ENCODE data around the gene SEMA3F. TPM values are rescaled to one million over a fixed set of nuclear protein-coding genes. Genes with fewer than 3 reads are reported as not detected.

Gene SEMA3F
- total and polyA plus RNA-seq, 2 experiments from 2014 or later, result 2.3 to 67.6 TPM

DNA sequence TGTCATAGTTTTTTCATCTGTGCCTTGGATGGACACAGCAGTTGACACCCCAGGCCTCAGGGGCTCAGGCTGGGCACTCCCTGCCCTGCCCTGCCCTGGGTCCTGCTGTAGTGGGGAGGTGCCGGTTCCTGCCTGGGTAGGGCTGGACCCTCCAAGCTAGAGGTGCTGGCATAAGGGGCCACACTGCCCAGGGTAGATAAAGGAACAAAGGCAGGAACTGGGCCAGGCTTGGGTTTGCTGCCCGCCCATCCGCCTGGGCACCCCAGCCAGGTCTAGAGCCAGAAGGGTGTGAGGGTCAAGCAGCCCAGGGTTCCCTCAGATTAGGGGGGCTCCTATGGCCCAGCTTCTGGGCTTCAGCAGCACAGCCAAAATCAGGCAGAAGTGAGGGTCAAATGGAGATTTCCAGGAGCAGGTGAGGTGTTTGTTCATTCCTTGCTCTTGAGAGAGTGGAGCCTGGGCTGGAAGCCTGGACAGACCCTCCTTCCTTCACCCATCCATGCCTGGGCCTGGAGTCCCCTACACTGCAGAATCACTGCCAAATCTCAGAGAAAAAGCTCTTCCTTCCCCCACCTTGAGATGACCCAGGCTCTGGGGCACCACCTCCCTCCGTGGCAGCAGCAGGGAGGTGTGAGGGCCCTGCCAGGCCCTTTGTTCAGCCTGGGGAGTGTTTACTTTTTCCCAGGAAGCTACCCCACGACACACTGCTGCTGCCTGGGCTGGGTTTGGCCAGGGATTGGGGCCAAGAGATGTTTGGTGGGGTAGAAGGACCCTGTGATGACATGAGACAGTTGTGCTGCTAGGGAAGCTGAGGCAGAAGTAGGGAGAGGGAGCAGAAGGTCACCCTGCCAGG lies 7.1 kb downstream of the SEMA3F start:
- Histone ChIP-seq H3K4me3 (no peak overlapping the region), H2AFZ (no peak overlapping the region), H3K36me3 (ENCODE audit: insufficient read depth) (peaks cover 12% of the 10 kb centered on the region; the same call in 1 of the 2 replicates), H3K4me1 (ENCODE audit: insufficient read depth) (peaks cover 45% of the 10 kb centered on the region), H3K4me2 (no peak overlapping the region), H3F3A (replicated peaks; ENCODE audit: low read depth) (0 out of 2 replicates have a peak, but pooled peaks cover 2% of the 10 kb centered on the region), H3K79me2 (replicated peaks; ENCODE audit: insufficient read depth) (peaks cover 38% of the 10 kb centered on the region), H3K27ac (ENCODE audit: low read depth) (no peak overlapping the region), H3K9me2 (ENCODE audit: insufficient read depth) (no peaks in the 10 kb centered on the region), H4K20me1 (replicated peaks; ENCODE audit: insufficient read depth) (peaks cover 10% of the 10 kb centered on the region; the same call in 1 of the 2 replicates), H3K27me3 (ENCODE audit: insufficient read depth) (no peaks in the 10 kb centered on the region)
- Mint-ChIP-seq H3K27ac (no peak overlapping the region), H3K4me3 (no peak overlapping the region), H3K27me3 (ENCODE audit: insufficient read depth, low read depth, poor library complexity) (peaks cover 8% of the 10 kb centered on the region), H3K4me1 (peaks cover 59% of the 10 kb centered on the region), H3K36me3 (ENCODE audit: low read depth) (peaks cover 29% of the 10 kb centered on the region; the same call in 2 of the 3 replicates), H3K9me3 (no peaks in the 10 kb centered on the region)
- ATAC-seq (no peak), DNase-seq (ENCODE audit: low spot score) (no peak)
- TF ChIP-seq EZH2 (IDR thresholded peaks at IDR 0.05; ENCODE audit: low read depth, unreplicated experiment) (no peak), NANOG (IDR thresholded peaks at IDR 0.05; ENCODE audit: borderline replicate concordance) (no peak), ZNF331 (CRISPR knock-in tag; IDR thresholded peaks at IDR 0.05; ENCODE audit: low read depth) (no peak), ZNF114 (CRISPR knock-in tag; IDR thresholded peaks at IDR 0.05) (no peak), POLR2AphosphoS5 (IDR thresholded peaks at IDR 0.05; ENCODE audit: low read depth) (no peak), STAT1 (IDR thresholded peaks at IDR 0.05; ENCODE audit: unreplicated experiment) (no peak), JUNB (IDR thresholded peaks at IDR 0.05; ENCODE audit: unreplicated experiment) (no peak), CREB1 (CRISPR knock-in tag; IDR thresholded peaks at IDR 0.05; ENCODE audit: low read depth) (no peak), EZH2phosphoT487 (IDR thresholded peaks at IDR 0.05; ENCODE audit: unreplicated experiment) (no peak)
- TF ChIP-seq, protein P1, sequence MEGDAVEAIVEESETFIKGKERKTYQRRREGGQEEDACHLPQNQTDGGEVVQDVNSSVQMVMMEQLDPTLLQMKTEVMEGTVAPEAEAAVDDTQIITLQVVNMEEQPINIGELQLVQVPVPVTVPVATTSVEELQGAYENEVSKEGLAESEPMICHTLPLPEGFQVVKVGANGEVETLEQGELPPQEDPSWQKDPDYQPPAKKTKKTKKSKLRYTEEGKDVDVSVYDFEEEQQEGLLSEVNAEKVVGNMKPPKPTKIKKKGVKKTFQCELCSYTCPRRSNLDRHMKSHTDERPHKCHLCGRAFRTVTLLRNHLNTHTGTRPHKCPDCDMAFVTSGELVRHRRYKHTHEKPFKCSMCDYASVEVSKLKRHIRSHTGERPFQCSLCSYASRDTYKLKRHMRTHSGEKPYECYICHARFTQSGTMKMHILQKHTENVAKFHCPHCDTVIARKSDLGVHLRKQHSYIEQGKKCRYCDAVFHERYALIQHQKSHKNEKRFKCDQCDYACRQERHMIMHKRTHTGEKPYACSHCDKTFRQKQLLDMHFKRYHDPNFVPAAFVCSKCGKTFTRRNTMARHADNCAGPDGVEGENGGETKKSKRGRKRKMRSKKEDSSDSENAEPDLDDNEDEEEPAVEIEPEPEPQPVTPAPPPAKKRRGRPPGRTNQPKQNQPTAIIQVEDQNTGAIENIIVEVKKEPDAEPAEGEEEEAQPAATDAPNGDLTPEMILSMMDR (conservative IDR thresholded peaks at IDR 0.05; ENCODE audit: low read depth in 2 of 2), result no peak
- TF ChIP-seq, protein P2, sequence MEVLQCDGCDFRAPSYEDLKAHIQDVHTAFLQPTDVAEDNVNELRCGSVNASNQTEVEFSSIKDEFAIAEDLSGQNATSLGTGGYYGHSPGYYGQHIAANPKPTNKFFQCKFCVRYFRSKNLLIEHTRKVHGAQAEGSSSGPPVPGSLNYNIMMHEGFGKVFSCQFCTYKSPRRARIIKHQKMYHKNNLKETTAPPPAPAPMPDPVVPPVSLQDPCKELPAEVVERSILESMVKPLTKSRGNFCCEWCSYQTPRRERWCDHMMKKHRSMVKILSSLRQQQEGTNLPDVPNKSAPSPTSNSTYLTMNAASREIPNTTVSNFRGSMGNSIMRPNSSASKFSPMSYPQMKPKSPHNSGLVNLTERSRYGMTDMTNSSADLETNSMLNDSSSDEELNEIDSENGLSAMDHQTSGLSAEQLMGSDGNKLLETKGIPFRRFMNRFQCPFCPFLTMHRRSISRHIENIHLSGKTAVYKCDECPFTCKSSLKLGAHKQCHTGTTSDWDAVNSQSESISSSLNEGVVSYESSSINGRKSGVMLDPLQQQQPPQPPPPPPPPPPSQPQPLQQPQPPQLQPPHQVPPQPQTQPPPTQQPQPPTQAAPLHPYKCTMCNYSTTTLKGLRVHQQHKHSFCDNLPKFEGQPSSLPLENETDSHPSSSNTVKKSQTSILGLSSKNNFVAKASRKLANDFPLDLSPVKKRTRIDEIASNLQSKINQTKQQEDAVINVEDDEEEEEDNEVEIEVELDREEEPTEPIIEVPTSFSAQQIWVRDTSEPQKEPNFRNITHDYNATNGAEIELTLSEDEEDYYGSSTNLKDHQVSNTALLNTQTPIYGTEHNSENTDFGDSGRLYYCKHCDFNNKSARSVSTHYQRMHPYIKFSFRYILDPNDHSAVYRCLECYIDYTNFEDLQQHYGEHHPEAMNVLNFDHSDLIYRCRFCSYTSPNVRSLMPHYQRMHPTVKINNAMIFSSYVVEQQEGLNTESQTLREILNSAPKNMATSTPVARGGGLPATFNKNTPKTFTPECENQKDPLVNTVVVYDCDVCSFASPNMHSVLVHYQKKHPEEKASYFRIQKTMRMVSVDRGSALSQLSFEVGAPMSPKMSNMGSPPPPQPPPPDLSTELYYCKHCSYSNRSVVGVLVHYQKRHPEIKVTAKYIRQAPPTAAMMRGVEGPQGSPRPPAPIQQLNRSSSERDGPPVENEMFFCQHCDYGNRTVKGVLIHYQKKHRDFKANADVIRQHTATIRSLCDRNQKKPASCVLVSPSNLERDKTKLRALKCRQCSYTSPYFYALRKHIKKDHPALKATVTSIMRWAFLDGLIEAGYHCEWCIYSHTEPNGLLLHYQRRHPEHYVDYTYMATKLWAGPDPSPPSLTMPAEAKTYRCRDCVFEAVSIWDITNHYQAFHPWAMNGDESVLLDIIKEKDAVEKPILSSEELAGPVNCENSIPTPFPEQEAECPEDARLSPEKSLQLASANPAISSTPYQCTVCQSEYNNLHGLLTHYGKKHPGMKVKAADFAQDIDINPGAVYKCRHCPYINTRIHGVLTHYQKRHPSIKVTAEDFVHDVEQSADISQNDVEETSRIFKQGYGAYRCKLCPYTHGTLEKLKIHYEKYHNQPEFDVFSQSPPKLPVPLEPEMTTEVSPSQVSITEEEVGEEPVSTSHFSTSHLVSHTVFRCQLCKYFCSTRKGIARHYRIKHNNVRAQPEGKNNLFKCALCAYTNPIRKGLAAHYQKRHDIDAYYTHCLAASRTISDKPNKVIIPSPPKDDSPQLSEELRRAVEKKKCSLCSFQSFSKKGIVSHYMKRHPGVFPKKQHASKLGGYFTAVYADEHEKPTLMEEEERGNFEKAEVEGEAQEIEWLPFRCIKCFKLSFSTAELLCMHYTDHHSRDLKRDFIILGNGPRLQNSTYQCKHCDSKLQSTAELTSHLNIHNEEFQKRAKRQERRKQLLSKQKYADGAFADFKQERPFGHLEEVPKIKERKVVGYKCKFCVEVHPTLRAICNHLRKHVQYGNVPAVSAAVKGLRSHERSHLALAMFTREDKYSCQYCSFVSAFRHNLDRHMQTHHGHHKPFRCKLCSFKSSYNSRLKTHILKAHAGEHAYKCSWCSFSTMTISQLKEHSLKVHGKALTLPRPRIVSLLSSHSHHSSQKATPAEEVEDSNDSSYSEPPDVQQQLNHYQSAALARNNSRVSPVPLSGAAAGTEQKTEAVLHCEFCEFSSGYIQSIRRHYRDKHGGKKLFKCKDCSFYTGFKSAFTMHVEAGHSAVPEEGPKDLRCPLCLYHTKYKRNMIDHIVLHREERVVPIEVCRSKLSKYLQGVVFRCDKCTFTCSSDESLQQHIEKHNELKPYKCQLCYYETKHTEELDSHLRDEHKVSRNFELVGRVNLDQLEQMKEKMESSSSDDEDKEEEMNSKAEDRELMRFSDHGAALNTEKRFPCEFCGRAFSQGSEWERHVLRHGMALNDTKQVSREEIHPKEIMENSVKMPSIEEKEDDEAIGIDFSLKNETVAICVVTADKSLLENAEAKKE (CRISPR knock-in tag; IDR thresholded peaks at IDR 0.05), result no peak
- TF ChIP-seq, protein P3, sequence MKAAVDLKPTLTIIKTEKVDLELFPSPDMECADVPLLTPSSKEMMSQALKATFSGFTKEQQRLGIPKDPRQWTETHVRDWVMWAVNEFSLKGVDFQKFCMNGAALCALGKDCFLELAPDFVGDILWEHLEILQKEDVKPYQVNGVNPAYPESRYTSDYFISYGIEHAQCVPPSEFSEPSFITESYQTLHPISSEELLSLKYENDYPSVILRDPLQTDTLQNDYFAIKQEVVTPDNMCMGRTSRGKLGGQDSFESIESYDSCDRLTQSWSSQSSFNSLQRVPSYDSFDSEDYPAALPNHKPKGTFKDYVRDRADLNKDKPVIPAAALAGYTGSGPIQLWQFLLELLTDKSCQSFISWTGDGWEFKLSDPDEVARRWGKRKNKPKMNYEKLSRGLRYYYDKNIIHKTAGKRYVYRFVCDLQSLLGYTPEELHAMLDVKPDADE (IDR thresholded peaks at IDR 0.05), result no peak
- TF ChIP-seq, protein P4, sequence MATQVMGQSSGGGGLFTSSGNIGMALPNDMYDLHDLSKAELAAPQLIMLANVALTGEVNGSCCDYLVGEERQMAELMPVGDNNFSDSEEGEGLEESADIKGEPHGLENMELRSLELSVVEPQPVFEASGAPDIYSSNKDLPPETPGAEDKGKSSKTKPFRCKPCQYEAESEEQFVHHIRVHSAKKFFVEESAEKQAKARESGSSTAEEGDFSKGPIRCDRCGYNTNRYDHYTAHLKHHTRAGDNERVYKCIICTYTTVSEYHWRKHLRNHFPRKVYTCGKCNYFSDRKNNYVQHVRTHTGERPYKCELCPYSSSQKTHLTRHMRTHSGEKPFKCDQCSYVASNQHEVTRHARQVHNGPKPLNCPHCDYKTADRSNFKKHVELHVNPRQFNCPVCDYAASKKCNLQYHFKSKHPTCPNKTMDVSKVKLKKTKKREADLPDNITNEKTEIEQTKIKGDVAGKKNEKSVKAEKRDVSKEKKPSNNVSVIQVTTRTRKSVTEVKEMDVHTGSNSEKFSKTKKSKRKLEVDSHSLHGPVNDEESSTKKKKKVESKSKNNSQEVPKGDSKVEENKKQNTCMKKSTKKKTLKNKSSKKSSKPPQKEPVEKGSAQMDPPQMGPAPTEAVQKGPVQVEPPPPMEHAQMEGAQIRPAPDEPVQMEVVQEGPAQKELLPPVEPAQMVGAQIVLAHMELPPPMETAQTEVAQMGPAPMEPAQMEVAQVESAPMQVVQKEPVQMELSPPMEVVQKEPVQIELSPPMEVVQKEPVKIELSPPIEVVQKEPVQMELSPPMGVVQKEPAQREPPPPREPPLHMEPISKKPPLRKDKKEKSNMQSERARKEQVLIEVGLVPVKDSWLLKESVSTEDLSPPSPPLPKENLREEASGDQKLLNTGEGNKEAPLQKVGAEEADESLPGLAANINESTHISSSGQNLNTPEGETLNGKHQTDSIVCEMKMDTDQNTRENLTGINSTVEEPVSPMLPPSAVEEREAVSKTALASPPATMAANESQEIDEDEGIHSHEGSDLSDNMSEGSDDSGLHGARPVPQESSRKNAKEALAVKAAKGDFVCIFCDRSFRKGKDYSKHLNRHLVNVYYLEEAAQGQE (IDR thresholded peaks at IDR 0.05; ENCODE audit: unreplicated experiment), result no peak

Measured in GM23338 (cell line).